ENCODE measurements around the gene NR2C2.
A peak's percentile ranks its signal among the peaks of the same experiment; 100 is the strongest.

The NR2C2 gene

GRCh38 chr3:14957925-14958324, 10.5 kb downstream of the NR2C2 start:
- H3K4me3 ChIP-seq (replicated peaks; ENCODE audit: low read depth, low read length): no peak overlapping the region; the same call in 1 of the 2 replicates
- TF ChIP-seq CTCF (IDR thresholded peaks at IDR 0.05; ENCODE audit: insufficient read depth, low read length, poor library complexity, severe bottlenecking): no peak
- DNase-seq (ENCODE audit: extremely low read depth, insufficient read length): no peak

GRCh38 chr3:14959359-14959943, 12.1 kb downstream of the NR2C2 start:
- Histone ChIP-seq H3K36me3 (ENCODE audit: control insufficient read depth, insufficient read depth, low read length) (no peaks in the 10 kb centered on the region; the same call in 1 of the 2 replicates), H3K27me3 (replicated peaks; ENCODE audit: control insufficient read depth, insufficient read depth, low read length) (no peaks in the 10 kb centered on the region), H3K4me3 (replicated peaks; ENCODE audit: low read depth, low read length) (peak overlapping the region; percentile 34)
- no peak for DNase-seq (ENCODE audit: extremely low read depth, insufficient read length)
- no peak for TF ChIP-seq CTCF (IDR thresholded peaks at IDR 0.05; ENCODE audit: insufficient read depth, low read length, poor library complexity, severe bottlenecking)

More at GRCh38 chr3:14957925-14958324, 10.5 kb downstream of the NR2C2 start:
- H3K36me3 ChIP-seq (ENCODE audit: control insufficient read depth, insufficient read depth, low read length): no peaks in the 10 kb centered on the region; the same call in 1 of the 2 replicates
- H3K27me3 ChIP-seq (replicated peaks; ENCODE audit: control insufficient read depth, insufficient read depth, low read length): no peaks in the 10 kb centered on the region

- no peak for TF ChIP-seq CTCF (IDR thresholded peaks at IDR 0.05; ENCODE audit: insufficient read depth, low read length, poor library complexity, severe bottlenecking)
- Histone ChIP-seq H3K36me3 (ENCODE audit: control insufficient read depth, insufficient read depth, low read length) (no peaks in the 10 kb centered on the region), H3K27me3 (replicated peaks; ENCODE audit: control insufficient read depth, insufficient read depth, low read length) (no peaks in the 10 kb centered on the region), H3K4me3 (replicated peaks; ENCODE audit: low read depth, low read length) (no peak overlapping the region)
- no peak for DNase-seq (ENCODE audit: extremely low read depth, insufficient read length)
Measured at GRCh38 chr3:14962762-14963161, 15.4 kb downstream of the NR2C2 start.

GRCh38 chr3:14967285-14967684, 19.9 kb downstream of the NR2C2 start:
- no peak for DNase-seq (ENCODE audit: extremely low read depth, insufficient read length)
- no peaks in the 10 kb centered on the region for H3K36me3 ChIP-seq (ENCODE audit: control insufficient read depth, insufficient read depth, low read length)
- H3K4me3 ChIP-seq (replicated peaks; ENCODE audit: low read depth, low read length): no peak overlapping the region
- H3K27me3 ChIP-seq (replicated peaks; ENCODE audit: control insufficient read depth, insufficient read depth, low read length): no peaks in the 10 kb centered on the region
- no peak for TF ChIP-seq CTCF (IDR thresholded peaks at IDR 0.05; ENCODE audit: insufficient read depth, low read length, poor library complexity, severe bottlenecking)

GRCh38 chr3:14969671-14970070, 22.3 kb downstream of the NR2C2 start:
- no peaks in the 10 kb centered on the region; the same call in 1 of the 2 replicates for H3K36me3 ChIP-seq (ENCODE audit: control insufficient read depth, insufficient read depth, low read length)
- H3K27me3 ChIP-seq (replicated peaks; ENCODE audit: control insufficient read depth, insufficient read depth, low read length): no peaks in the 10 kb centered on the region
- no peak for DNase-seq (ENCODE audit: extremely low read depth, insufficient read length)
- H3K4me3 ChIP-seq (replicated peaks; ENCODE audit: low read depth, low read length): no peak overlapping the region
- TF ChIP-seq CTCF (IDR thresholded peaks at IDR 0.05; ENCODE audit: insufficient read depth, low read length, poor library complexity, severe bottlenecking): no peak

- Histone ChIP-seq H3K27me3 (replicated peaks; ENCODE audit: control insufficient read depth, insufficient read depth, low read length) (no peaks in the 10 kb centered on the region), H3K4me3 (replicated peaks; ENCODE audit: low read depth, low read length) (no peak overlapping the region), H3K36me3 (ENCODE audit: control insufficient read depth, insufficient read depth, low read length) (no peaks in the 10 kb centered on the region; the same call in none of the 2 replicates)
- TF ChIP-seq CTCF (IDR thresholded peaks at IDR 0.05; ENCODE audit: insufficient read depth, low read length, poor library complexity, severe bottlenecking): no peak
- no peak for DNase-seq (ENCODE audit: extremely low read depth, insufficient read length)
Measured at GRCh38 chr3:14976317-14976716, 28.9 kb downstream of the NR2C2 start.

Data from GM06990 (cell line).